Panc1 (cell line): ENCODE measurements around the gene KCNK10. TPM values are rescaled to one million over a fixed set of nuclear protein-coding genes. Genes with fewer than 3 reads are reported as not detected.

Source experiments
- ATAC-seq: fragments of 200-7000 bp; cut with Tn5 transposase; 2 replicates; pipeline ENCODE4 v1.9.1; 2020; ENCODE audit warnings: mild to moderate bottlenecking, moderate library complexity
- BruUV-seq: library from RNA; stranded (reverse); fragments of 400-500 nt; replicated peaks from 2 replicates; lab custom pipeline; 2021; lab: Mats Ljungman, UMichigan
- CTCF ChIA-PET: fragments of 300-600 bp; sonication (Branson Sonifier 250); formaldehyde crosslinking; loops from one replicate; lab custom pipeline; 2022; ENCODE audit warnings: antibody characterized with exemption; lab: Charles Lee
- POLR2A ChIA-PET: fragments of 300-600 bp; sonication (Branson Sonifier 250); formaldehyde crosslinking; loops from one replicate; lab custom pipeline; 2022; ENCODE audit warnings: antibody characterized with exemption; lab: Charles Lee
- DNase-seq: peaks from one replicate; pipeline ENCODE4 v3.0.0-alpha.2; 2010; ENCODE audit warnings: low read depth, low spot score
- H3K27ac ChIP-seq: 2 replicates; pipeline ENCODE4 v1.5.1; 2011; ENCODE audit warnings: mild to moderate bottlenecking, low read length, inconsistent platforms
- H3K27me3 ChIP-seq: fragments of 200-500 bp; sonication (Bioruptor generic); 2 replicates; pipeline ENCODE4 v1.6.0; 2014; ENCODE audit warnings: low read length, inconsistent platforms; ENCODE audit not compliant: control insufficient read depth, insufficient read depth
- H3K36me3 ChIP-seq: fragments of 200-500 bp; sonication (Bioruptor generic); 2 replicates; pipeline ENCODE4 v1.5.1; 2014; ENCODE audit warnings: inconsistent platforms, mild to moderate bottlenecking, low read length, moderate library complexity; ENCODE audit not compliant: control insufficient read depth, insufficient read depth
- H3K4me1 ChIP-seq: 2 replicates; pipeline ENCODE4 v1.5.1; 2011; ENCODE audit warnings: inconsistent platforms, mild to moderate bottlenecking, low read length, moderate library complexity; ENCODE audit not compliant: control insufficient read depth, insufficient read depth
- H3K4me3 ChIP-seq, 2 experiments: 2 replicates each; pipeline ENCODE4 v1.5.1; 2011 to 2012; ENCODE audit warnings: low read depth in 2 of 2, low read length in 2 of 2, mild to moderate bottlenecking in 2 of 2, inconsistent platforms in 1 of 2, moderate library complexity in 1 of 2
- H3K9me3 ChIP-seq: fragments of 200-500 bp; sonication (Bioruptor generic); 2 replicates; pipeline ENCODE4 v1.5.1; 2014; ENCODE audit warnings: low read depth, mild to moderate bottlenecking, inconsistent platforms, low read length, moderate library complexity; ENCODE audit not compliant: control insufficient read depth, insufficient read depth
- CTCF ChIP-seq: fragments of 450-650 bp; IDR thresholded peaks from 2 replicates; pipeline ENCODE4 v1.5.1; 2017; ENCODE audit warnings: mild to moderate bottlenecking
- POLR2AphosphoS5 ChIP-seq: IDR thresholded peaks from 2 replicates; pipeline ENCODE4 v1.6.1; 2012; ENCODE audit warnings: mild to moderate bottlenecking, low read depth, low read length, moderate library complexity
- REST ChIP-seq, 2 experiments: IDR thresholded peaks; 2 replicates each; pipeline ENCODE4 v1.6.1; 2011 to 2012; ENCODE audit warnings: low read depth in 2 of 2, control low read depth in 1 of 2, low read length in 1 of 2, mild to moderate bottlenecking in 1 of 2, moderate library complexity in 1 of 2; ENCODE audit not compliant: insufficient read depth in 1 of 2
- SIN3A ChIP-seq: IDR thresholded peaks from 2 replicates; pipeline ENCODE4 v1.6.1; 2012; ENCODE audit warnings: low read depth, mild to moderate bottlenecking, low read length, moderate library complexity, borderline replicate concordance; ENCODE audit not compliant: insufficient read depth
- TCF7L2 ChIP-seq: IDR thresholded peaks from 2 replicates; pipeline ENCODE4 v1.6.1; 2011; ENCODE audit warnings: mild to moderate bottlenecking, low read depth, low read length, inconsistent platforms
- in situ Hi-C: cut with HindIII; loops from 2 replicates; pipeline ENCODE4 v1.10.0; 2016; ENCODE audit warnings: low sequenced_read_pairs, low pct_unique_long_range_greater_than_20kb
- intact Hi-C: fragments of 100-400 bp; cut with micrococcal nuclease; formaldehyde crosslinking; loops from one replicate; pipeline ENCODE4 v1.10.0; 2022; ENCODE audit not compliant: unreplicated experiment
- total RNA-seq: library from RNA; stranded (reverse); gene quantifications from one replicate; pipeline ENCODE4 v1.2.1, GENCODE V29; 2021; ENCODE audit not compliant: unreplicated experiment

KCNK10 gene
- total RNA-seq, 1 experiment from 2014 or later = 0.28 TPM

- no peaks in the 10 kb centered on the region for H3K9me3 ChIP-seq
- no peaks in the 10 kb centered on the region for H3K36me3 ChIP-seq
- no peak overlapping the region for H3K27ac ChIP-seq
- H3K4me1 ChIP-seq = no peaks in the 10 kb centered on the region
- POLR2A ChIA-PET = no interaction called here
- in situ Hi-C loops (no loop called here), intact Hi-C loops (no loop called here)
- CTCF ChIA-PET = no interaction called here
- no peak overlapping the region for H3K4me3 ChIP-seq
- no peak for TF ChIP-seq TCF7L2
- no peak for TF ChIP-seq CTCF
- no peak for TF ChIP-seq REST (IDR thresholded peaks at IDR 0.05; ENCODE audit: insufficient read depth in 1 of 2, low read depth in 2 of 2, low read length in 1 of 2)
- TF ChIP-seq SIN3A = no peak
- TF ChIP-seq POLR2AphosphoS5 = no peak
- no peaks in the 10 kb centered on the region for H3K27me3 ChIP-seq
- ATAC-seq (no peak), DNase-seq (no peak)
- no TSS peak for BruUV-seq
Measured at GRCh38 chr14:88252498-88252897, 70.6 kb downstream of the KCNK10 start.

- Histone ChIP-seq H3K4me3 (no peak overlapping the region), H3K9me3 (no peaks in the 10 kb centered on the region), H3K4me1 (no peaks in the 10 kb centered on the region), H3K27ac (no peak overlapping the region), H3K36me3 (no peaks in the 10 kb centered on the region), H3K27me3 (no peaks in the 10 kb centered on the region)
- no peak for ATAC-seq
- BruUV-seq = no TSS peak
- intact Hi-C loops (no loop called here), in situ Hi-C loops (no loop called here)
- CTCF ChIA-PET = no interaction called here
- POLR2A ChIA-PET = no interaction called here
- DNase-seq = no peak
- TF ChIP-seq POLR2AphosphoS5 (no peak), REST (IDR thresholded peaks at IDR 0.05; ENCODE audit: insufficient read depth in 1 of 2, low read depth in 2 of 2, low read length in 1 of 2) (no peak), CTCF (no peak), SIN3A (no peak), TCF7L2 (no peak)
Measured at GRCh38 chr14:88251650-88252049, 71.4 kb downstream of the KCNK10 start.
